ENCODE measurements around the gene OR2S2.
"Not testable (repeated sequence)": the region's sequence is repeated elsewhere in the genome, so short reads cannot be mapped to it uniquely, and the experiment has no call there.

OR2S2 gene

DNA sequence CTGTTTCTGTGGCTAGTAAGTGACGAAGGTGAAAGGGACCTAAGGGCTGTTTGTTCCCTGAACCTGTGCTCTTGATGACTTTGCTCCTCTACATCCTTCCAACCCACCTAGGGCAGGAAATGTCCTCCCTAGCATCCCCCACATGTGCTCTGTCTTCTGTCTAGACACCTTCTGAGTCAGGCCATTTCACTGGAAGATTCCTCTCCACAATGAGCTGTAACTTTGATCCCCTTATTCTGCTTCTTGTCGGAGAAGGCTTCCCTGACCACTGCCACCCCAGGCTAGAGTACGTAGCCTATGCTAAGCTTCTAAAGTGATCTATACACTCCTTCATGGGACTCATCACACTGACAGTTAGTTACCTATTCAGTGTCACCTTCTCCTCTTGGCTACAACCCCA, 27.0 kb downstream of the OR2S2 start:
- no peak for DNase-seq

DNA sequence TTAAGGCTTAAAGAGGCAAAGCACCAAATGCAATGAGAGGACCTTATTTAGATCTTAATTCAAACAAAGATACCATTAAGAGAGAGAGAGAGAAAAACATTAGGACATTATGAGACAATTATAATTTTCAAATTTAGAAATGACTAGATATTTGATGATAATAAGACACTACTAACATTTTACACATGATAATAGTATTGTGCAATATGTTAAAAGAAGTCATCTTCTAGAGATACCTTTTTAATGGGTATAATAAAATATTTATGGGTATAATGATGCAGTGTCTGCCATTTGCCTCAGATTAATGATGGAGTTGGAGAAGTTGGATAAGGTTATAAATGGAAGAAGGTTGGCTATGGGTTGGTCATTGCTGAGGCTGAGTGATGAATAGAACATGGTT, 27.4 kb downstream of the OR2S2 start:
- DNase-seq = no peak

DNA sequence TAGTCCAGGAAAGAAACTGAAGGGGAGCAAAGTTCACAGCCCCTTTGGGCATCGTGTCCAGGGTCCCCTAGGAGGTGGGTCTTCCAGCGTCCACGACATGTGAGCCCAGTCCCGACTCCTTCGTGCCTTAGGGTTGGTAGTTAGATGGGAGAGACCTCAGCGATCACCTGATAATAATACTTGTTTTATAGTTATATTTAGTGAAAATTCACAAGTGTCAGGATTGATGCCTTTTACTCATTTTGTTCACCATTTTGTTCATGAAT, 28.6 kb downstream of the OR2S2 start:
- DNase-seq = no peak

DNA sequence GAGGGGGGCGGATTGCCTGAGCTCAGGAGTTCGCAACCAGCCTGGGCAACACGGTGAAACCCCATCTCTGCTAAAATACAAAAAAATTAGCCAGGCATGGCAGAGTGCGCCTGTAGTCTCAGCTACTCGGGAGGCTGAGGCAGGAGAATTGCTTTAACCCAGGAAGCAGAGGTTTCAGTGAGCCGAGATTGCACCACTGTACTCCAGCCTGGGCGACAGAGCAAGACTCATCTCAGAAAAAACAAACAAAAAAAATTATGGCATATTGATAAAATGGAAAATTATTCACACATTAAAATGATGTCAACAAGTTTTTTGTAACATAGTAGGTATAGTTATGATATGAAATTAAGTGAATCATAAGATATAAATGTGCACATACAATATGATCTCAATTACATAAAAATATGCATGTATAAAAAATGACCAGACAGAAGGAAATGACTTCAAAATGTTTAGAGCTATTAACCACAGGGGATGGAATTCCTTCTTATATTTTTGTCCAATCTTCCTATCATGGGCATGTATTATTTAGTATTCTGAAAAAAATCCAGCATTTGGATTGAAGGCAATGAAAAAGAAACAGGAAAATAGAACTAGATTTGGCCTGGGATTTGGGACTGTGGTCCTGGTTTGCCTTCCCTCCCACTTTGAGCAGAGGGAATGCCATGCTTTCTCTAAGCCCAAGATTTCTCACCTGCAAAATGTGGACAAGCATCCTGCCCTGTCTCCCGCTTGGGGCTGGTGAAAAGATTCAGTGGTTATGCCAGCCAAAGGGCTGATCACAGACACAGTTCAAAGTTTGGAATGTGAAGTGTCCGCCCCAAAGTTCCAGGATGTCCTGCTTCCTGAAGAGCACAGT, 29.1 kb downstream of the OR2S2 start:
- DNase-seq = no peak

DNA sequence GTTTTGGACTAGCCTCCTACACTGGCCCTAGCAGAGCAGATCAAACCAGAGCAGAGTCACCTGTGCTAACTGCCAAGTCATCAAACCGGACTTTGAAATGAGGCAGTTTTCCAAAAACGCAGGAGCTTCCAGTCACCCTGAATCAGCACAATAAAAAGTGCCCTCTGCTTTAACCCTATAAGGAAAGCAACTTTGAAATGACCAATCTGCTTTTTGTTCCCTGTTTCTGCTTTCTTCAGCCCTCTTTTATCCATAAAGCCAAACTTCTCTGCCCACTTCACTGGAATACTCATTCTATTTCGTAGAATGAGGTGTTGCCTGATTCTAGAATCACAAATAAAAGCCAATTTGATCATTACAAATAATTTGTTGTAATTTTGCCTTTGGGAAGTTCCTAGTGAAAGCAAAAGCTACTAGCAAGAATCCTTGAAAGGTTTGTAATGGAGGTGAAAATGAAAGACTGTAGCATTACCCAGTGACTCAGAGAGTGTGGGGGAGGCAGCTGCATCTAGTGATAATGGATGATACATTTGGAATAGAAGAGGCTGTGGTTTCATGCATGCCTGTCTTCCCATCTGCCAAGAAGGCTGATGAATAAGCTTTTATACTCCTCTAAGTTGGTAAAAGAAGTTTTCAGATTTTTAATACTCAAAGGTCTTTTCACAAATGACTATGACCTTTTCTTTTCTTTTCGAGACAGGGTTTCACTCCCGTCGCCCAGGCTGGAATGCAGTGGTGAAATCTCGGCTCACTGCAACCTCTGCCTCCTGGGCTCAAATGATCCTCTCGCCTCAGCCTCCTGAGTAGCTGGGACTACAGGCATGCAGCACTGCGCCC, 33.8 kb downstream of the OR2S2 start:
- peak; percentile 54 for DNase-seq

DNA sequence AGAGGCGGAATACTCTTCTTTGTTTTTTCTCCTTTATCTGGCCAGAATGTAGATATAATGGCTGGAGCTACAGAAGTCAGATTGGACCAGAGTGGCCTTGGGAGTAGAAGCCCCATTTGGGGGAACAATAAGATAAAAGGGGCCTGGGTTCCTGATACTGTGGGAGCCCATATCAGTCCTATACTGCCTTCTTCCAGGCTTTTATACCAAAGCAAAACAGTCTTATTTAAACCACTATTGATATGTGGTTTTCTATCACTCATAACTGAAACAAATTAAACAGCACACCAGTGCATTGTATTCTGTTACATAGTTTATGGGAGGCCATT, 34.4 kb downstream of the OR2S2 start:
- DNase-seq = no peak

DNA sequence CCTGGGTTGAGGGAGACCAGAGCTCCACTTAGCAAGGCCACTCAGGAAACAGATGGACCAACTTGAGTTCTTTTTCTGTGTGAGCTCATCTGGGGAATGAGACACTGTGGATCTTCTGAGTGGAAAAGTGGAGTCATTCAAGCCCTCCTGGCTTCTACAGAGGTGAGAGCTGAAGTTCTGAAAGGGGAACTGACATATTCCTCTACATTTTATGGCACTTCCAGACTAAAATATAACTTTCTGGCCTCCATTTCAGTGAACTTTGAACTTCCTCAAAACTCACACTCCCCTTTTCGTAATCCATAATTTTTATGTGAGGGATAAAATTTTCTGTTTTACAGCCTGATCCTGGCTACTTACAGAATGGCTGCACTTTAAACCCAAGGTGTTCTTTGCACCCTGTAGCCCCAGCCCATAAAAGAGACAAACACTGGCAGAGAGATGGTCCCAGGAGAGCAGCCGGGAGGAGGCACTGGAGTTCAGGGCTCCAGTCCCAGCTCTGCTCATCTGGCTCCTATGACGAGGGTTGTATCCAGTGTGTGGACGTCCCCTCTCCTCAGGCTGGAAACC, 37.8 kb downstream of the OR2S2 start:
- DNase-seq = no peak

DNA sequence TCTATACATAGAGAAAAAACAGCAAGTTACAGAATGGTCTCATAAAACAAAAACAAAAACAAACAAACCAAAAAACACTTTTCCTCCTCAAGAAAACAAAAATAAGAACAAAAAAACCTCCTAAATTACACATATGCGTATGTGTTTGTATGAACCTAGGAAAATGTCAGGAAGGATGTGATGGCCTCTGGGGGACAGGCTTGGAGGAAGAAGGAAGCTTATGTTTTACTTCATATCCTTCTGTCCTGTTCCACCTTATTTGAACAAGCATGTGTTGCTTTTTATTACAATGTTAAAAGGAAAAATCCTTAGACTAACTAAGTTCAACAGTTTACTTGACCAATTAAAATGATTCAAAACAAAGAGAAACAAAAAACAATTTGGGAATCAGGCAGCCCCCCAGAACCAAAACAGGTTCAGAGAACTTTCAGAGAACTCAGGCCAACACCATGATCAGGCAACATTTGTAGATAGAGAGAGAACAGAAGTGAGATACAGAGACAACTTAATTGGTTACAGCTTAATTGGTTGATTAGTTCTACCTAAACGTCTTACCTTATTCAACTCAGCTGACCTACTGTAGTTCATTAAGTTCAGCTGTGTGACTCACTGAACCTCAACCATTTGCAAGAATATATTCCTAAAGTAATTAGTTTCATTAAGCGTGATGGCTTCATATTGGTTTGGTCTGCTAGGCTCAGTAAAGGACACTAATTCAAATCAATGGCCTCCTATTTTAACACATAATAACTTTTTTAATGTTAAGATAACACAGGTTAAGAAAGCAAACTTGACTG, 38.5 kb downstream of the OR2S2 start:
- no peak for DNase-seq

DNA sequence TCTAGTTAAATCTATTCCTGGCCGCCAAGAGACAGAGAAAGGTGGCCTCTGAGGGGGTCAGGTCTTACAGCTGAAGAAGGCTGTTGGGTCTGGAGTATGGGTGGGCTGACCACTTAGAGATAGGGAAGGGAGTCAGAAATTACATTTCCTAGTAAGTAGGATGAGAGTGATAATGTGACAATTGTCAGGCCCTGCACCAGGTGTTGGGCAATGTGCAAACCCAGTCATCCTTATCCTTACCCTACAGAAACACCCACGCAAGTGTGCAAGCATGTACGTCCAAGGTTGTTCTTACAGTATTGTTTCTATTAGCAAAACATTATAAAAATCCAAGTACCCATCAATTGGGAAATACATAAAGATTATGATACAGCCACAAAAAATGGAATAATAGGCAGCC, 39.2 kb downstream of the OR2S2 start:
- DNase-seq = no peak

DNA sequence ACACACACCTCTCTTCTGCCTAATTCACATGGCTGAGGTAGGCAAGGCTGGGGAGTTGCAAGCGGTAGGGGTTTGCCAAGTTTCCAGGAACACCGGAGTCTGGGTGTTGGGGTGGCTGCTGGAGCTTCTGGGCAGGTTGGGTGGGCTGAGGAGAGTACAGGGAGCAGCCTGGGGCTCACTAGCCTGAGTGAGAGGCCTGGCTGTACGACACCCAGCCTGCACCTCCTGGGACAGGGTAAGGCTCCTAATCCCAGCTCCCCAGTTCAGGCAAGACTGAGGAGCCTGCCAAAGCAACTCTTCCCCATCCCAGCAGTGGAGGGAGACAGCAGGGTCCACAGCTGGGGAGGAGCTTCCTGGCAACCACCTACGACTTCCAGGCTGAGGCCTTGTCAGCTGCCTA, 40.7 kb downstream of the OR2S2 start:
- DNase-seq = no peak

DNA sequence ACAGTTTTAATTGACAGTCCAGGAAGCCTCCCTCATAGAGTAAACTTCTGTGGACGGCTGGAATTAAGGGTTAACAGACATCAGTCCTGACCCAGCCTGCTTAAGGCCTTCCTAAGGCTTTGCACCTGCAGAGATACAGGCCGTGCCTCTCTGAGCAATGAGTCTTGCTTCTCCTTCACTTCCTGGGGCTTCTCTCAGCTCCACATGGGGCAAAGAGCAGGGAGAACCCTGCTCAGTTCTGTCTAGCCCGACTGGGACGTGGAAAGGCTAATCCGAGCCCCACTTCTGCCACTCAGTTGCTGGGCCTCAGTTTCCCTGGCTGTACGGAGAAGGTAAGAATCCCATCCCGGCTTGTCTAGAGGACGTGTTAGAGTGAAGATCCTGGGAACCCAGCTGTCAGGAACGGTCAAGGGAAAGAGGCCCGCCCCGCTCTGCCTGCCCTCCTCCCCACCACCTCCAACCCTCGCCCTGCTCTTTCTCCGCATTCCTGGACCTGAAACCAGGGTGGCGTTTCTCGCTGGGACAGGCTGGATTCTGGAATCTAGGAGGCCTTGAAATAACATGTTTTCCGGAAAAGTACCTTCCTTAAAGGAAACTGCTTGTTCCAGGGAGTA, 42.2 kb downstream of the OR2S2 start:
- no peak for DNase-seq

DNA sequence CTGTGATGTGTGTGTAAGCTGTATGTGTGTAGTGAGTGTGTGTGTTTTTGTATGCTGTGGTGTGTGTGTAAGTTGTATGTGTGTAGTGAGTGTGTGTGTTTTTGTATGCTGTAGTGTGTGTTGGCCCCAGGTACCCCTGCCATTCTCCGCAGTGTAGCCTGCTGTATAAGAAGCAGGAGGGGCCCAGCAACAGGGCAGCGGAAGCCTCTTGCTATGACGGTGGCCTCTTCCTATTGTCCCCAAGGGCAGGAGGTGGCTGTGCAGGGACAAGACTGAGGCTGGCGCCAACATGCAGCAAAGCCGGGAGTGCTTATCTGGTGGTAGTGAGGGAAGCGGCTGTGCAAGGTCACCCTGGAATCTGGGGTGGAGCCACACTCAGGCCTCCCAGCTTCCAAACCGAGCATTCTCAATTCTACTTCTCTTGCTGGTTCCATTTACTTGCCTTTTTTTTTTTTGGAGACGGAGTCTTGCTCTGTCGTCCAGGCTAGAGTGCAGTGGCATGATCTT, 43.6 kb downstream of the OR2S2 start:
- no peak for DNase-seq

DNA sequence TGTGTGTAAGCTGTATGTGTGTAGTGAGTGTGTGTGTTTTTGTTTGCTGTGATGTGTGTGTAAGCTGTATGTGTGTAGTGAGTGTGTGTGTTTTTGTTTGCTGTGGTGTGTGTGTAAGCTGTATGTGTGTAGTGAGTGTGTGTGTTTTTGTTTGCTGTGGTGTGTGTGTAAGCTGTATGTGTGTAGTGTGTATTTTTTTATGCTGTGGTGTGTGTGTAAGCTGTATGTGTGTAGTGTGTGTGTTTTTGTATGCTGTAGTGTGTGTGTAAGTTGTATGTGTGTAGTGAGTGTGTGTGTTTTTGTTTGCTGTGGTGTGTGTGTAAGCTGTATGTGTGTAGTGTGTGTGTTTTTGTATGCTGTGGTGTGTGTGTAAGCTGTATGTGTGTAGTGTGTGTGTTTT, 44.5 kb downstream of the OR2S2 start:
- DNase-seq = not testable (repeated sequence)

DNA sequence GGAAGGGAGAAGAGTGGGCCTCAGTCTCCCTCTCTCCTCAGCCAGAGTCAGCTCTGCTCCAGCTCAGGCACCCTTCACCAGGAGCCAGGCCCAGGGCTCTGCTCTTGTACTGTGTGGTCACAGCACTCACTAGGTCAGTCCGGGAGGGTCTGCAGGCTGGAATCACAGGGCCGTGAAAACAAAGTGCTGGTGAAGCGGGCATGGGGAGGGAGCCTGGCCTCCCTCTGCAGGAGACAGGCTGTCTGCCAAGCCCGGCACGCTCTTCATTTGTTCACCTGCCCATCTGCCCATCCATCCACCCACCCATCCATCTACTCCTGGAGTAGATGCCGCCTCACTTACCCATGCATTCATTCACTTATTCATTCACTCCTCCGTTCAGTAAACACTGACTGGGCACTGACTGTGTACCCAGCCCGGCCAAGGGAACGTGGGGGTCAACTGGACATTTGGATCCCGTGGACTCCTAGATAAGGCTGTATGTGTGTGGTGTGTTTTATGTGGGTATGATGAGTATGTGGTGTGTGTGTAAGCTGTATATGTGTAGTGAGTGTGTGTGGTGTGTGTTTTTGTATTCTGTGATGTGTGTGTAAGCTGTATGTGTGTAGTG, 45.1 kb downstream of the OR2S2 start:
- DNase-seq = no peak

DNA sequence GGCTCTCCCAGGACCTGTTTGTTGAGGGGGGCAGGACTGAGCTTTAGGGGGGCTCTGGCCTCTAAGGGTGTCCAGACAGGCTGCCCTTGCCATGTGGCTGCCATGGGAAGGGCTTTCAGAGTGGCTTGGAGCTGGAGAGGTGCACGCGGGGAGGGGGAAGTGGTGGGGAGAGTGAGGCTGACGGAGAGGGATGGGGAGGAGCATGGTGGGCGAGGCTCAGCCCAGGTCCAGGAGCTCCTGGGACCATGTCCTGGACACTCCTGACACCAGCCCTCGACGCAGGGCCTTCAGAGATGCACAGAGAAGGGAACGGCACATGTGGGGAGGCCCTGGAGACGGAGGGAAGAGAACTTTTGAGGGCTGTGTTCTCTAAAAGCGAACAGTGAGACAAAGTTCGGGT, 46.3 kb downstream of the OR2S2 start:
- DNase-seq = no peak

DNA sequence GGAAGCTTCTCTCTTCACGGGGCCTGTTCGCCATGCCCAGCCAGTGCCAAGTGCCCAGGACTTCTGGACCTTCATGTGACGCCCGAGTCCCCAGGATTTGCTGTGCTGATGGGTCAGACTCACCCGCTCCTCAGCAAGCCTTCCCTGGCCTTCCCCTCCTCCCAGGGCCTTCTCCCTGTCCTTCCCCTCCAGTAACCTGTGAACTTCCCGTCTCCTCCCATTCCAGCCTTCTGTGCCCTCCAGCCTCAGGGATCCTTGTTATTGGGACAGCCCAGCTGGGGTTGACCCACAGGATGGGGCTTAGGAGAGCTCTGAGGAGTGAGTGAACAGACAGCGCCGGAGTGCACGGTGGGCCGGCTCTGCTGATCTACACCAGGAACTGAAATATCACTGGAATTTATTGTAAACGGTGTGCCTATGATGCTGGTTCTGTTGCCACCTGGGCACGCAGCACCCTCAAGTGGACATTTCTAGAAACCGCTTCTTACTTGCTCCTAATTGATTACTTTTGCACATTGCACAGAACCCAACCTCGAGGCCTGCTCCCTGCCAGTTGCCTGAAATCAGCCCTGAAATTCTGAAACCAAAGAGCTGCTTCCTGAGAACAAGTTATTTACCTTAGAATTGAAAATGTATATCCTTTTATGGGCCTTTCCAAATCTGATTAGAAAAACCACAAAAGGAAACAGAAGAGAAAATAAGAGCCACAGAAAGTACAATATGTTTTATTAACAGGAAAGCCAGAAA, 47.2 kb downstream of the OR2S2 start:
- peak; percentile 44 for DNase-seq

DNA sequence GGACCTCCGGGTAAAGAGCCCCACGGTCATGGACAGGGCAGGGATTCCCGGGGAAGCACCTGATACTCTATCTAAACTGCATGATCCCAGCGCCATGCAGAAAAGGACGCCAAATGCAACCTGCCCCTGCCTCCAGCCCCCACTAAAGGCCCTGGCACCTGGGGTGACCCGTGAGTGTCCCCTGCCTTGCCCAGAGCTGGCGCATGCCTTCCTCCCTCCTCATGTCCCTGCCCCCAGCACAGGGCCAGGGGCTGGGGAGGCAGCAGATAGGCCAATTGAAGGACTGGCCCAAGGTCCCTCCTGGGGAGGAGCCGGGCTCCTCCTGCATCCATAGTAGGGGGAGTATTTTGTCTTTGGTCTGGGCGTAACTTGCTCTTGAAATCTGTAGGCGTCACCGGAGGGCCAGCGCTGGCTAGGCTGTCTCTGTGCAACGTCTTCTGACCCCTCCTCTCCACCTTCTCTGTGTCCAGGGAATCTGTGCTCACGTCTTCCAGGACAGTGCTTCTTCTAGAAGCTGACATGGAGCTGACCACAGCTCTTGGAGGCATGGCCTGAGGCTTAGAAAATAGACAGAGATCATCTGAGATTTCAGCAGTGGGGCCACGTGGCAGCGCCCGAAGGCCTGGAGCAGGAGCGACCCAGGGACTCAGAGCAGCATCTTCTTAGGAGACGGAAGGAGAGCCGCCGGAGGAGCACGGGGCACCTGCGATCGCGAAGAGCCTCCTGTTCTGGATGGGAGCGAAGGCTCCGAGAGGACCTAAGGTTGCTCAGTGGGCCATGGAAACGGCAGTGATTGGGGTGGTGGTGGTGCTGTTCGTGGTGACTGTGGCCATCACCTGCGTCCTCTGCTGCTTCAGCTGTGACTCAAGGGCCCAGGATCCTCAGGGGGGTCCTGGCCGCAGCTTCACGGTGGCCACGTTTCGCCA, 48.0 kb downstream of the OR2S2 start:
- DNase-seq = no peak

DNA sequence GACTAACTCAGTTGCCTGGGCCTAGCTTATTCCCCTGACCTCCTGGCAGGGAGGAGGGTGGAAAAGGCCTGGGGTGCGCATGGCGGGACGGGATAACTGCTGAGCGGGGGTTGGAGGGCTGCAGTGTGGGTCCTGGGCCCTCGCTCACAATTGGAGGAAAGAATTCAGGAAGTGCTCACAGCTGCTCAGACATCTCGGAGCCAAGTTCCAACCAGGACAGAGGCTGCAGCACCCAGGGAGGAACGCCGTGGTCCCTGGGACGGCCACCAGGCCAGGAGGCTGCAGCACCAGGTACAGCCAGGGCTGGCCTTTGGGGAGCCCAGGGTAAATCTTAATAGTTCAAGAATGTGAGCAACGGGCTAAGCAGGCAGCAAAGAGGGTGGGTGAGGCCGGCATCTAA, 48.7 kb downstream of the OR2S2 start, which contains the start of gene SPAAR:
TSS of gene SPAAR (plus strand) at position 217 of the 400 bp plus-strand sequence. CDS start 974 bp downstream, outside the sequence.
- no peak for DNase-seq

DNA sequence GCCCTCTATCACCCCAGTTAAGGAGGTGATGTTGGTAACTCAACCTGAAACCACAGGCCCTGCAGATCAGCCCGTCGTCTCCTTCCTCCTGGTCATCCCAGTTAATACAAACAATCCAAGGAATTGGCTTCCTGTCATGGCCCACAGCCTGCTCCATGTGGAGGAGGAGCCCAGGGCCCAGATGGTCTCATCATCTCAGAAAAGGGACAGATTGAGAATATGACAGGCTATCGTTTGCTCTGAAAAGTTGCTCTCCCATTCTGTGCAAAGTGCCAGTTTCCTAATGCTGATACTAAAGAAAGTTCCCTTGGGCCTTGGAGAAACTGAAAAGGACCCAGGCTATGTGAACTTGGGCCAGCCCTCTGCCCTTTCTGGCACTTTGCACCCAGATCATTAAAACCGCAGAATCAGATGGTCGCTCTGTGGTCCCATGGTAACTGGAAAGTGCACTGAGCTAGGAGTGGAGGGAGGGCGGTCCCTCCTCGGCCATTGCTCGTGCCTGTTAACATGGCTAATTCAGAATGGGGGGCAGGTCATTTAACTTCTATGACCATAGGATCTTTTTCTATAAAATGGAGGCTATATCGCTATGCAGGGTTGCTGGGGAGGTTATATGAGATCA, 49.3 kb downstream of the OR2S2 start:
- DNase-seq = no peak

All from activated naive CD4-positive, alpha-beta T cell treated with anti-CD3 and anti-CD28 coated beads, Interleukin-2, amount 50 U/mL, for 16 hours (primary cell).